NB4 (cell line): ENCODE results near the gene PDE6C.

Source experiments
- CTCF ChIP-seq: IDR thresholded peaks from one replicate; pipeline ENCODE4 v1.5.1; 2012; ENCODE audit warnings: low read depth, low read length
- MAX ChIP-seq: IDR thresholded peaks from 2 replicates; pipeline ENCODE4 v1.6.1; 2011; ENCODE audit warnings: low read depth, low read length
- POLR2A ChIP-seq: IDR thresholded peaks from 2 replicates; pipeline ENCODE4 v1.6.1; 2011; ENCODE audit warnings: mild to moderate bottlenecking; ENCODE audit not compliant: insufficient read length; ENCODE audit errors: extremely low read depth

- TF ChIP-seq CTCF (no peak), POLR2A (no peak), MAX (no peak)
Observed at GRCh38 chr10:93565446-93565845, 46.9 kb upstream of the PDE6C start.
